HTR-8/SVneo (cell line): ENCODE data around the gene DMXL1.
"Not testable (repeated sequence)": the region's sequence is repeated elsewhere in the genome, so short reads cannot be mapped to it uniquely, and the experiment has no call there.

Source experiments
- DNase-seq: peaks from one replicate; pipeline ENCODE4 v3.0.0; 2011; ENCODE audit warnings: low spot score, mixed read lengths; ENCODE audit not compliant: insufficient read length
- FAIRE-seq: peaks from 2 replicates; lab custom pipeline; 2011; peaks lifted over from hg19 to GRCh38; lab: Jason Lieb, UNC

Gene DMXL1

GRCh38 chr5:119187776-119188529, 117.1 kb downstream of the DMXL1 start:
- no peak for DNase-seq
- FAIRE-seq: no peak

- DNase-seq (no peak), FAIRE-seq (no peak)
Observed at GRCh38 chr5:119190470-119191095, 119.7 kb downstream of the DMXL1 start.

DNA sequence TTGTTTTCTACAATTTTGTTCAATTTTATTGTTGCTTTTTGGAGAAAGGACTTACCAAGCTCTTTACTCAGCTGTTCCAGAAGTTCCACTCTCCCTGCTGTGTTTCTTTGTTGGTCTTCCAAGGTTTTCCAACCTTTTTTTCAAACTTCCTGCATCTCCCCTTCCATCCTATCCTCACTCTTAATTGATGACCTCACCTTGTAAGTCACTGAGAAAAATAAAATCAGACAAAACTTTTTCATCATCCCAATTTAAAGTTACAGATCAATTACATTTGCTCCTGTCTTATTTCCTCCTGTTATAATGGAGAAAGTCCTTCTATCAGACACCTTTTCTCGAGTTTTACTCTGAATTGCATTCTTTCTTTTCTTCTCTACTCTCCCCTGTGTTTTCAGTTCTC, 121.1 kb downstream of the DMXL1 start:
- FAIRE-seq: no peak

GRCh38 chr5:119200795-119201194, 129.9 kb downstream of the DMXL1 start:
- DNase-seq (no peak), FAIRE-seq (no peak)

More for the DNA sequence above, 121.1 kb downstream of the DMXL1 start:
- no peak for DNase-seq

DNA sequence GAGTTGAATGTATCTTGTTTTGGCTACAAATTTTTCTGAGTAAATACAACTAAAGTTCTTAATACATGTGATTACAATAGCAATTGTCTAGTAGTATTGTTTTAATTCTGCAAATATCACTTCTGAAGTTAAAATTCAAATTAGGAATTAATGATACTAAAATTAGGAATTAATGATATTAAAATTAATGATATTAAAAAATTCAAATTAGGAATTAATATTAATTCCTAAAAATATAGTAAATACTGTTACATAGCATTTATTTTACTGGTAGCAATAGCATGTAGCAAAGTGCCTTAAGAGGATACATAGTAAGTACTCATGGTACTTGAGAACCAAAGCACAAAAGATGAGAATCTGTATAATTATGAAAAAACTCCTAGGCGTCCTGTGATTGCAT, 136.2 kb downstream of the DMXL1 start:
- FAIRE-seq: no peak
- DNase-seq: no peak

GRCh38 chr5:119212026-119212425, 141.1 kb downstream of the DMXL1 start:
- FAIRE-seq: no peak
- no peak for DNase-seq

DNA sequence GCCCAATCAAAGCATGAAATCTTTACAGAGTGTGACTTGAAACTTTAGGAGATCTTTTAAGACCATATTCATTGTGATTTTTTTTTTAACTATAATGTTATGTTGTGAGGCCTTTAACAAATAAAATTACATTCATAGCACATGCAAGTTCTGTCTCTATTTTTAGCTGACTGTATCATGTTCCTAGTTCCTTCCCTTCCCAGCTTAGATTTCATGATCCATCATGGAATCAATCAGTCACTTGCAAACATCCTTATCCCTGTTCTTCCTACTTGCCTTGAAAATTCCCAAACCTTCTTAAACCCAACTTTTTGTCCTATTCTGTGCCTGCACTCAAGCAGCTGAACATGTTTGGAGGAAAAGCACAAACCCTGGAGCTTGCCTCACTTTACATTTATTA, 141.8 kb downstream of the DMXL1 start:
- DNase-seq (no peak), FAIRE-seq (no peak)

DNA sequence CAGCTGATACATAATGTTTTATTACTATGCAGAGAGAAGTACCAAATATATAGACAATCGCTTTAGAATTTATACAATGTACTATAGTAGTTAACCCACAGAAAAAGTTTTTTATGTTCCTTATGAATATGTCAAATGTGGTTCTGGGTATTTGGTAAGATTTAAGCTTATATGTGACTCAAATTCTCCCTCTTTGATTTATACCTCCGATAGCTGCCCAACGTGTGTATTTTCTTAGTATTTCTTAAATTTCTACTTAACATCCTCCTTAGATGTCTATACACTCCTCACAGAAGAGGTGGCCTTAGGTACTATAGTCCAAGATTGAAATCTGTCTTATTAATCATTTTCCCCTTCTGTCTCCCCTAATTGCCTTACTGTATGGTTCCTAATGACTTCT, 146.3 kb downstream of the DMXL1 start:
- no peak for FAIRE-seq

GRCh38 chr5:119218830-119219782, 148.2 kb downstream of the DMXL1 start:
- DNase-seq (no peak), FAIRE-seq (no peak)

More for the DNA sequence above, 146.3 kb downstream of the DMXL1 start:
- no peak for DNase-seq

- FAIRE-seq: no peak
- DNase-seq: no peak
Observed at GRCh38 chr5:119220576-119221197, 149.8 kb downstream of the DMXL1 start.

- no peak for FAIRE-seq
- DNase-seq: no peak
Observed at GRCh38 chr5:119221330-119221729, 150.4 kb downstream of the DMXL1 start.

- DNase-seq: no peak
- no peak for FAIRE-seq
Observed at GRCh38 chr5:119229950-119230349, 159.1 kb downstream of the DMXL1 start.

GRCh38 chr5:119238265-119239118, 167.6 kb downstream of the DMXL1 start:
- DNase-seq (no peak), FAIRE-seq (no peak)

GRCh38 chr5:119239119-119239417, 168.2 kb downstream of the DMXL1 start:
- DNase-seq: no peak
- FAIRE-seq: no peak

- not testable (repeated sequence) for FAIRE-seq, DNase-seq
Observed at GRCh38 chr5:119239826-119240225, 168.9 kb downstream of the DMXL1 start.

- FAIRE-seq (no peak), DNase-seq (no peak)
Observed at GRCh38 chr5:119243888-119244287, 173.0 kb downstream of the DMXL1 start.

GRCh38 chr5:119250946-119251901, 180.3 kb downstream of the DMXL1 start:
- no peak for DNase-seq
- no peak for FAIRE-seq

GRCh38 chr5:119255571-119256356, 184.9 kb downstream of the DMXL1 start:
- no peak for FAIRE-seq
- no peak for DNase-seq
